ENCODE results near the gene ADRA2B. TPM values are rescaled to one million over a fixed set of nuclear protein-coding genes. Genes with fewer than 3 reads are reported as not detected.

ADRA2B gene
- total RNA-seq, 4 donors from 2014 or later, result 0.28 to 0.67 (median 0.53) TPM; not detected in 1

- TF ChIP-seq, protein P1, sequence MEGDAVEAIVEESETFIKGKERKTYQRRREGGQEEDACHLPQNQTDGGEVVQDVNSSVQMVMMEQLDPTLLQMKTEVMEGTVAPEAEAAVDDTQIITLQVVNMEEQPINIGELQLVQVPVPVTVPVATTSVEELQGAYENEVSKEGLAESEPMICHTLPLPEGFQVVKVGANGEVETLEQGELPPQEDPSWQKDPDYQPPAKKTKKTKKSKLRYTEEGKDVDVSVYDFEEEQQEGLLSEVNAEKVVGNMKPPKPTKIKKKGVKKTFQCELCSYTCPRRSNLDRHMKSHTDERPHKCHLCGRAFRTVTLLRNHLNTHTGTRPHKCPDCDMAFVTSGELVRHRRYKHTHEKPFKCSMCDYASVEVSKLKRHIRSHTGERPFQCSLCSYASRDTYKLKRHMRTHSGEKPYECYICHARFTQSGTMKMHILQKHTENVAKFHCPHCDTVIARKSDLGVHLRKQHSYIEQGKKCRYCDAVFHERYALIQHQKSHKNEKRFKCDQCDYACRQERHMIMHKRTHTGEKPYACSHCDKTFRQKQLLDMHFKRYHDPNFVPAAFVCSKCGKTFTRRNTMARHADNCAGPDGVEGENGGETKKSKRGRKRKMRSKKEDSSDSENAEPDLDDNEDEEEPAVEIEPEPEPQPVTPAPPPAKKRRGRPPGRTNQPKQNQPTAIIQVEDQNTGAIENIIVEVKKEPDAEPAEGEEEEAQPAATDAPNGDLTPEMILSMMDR (IDR thresholded peaks at IDR 0.05), result no peak
- no peak for TF ChIP-seq POLR2A (IDR thresholded peaks at IDR 0.05)
- Histone ChIP-seq H3K9me3 (no peaks in the 10 kb centered on the region), H3K4me1 (no peaks in the 10 kb centered on the region), H3K4me3 (no peak overlapping the region), H3K36me3 (no peaks in the 10 kb centered on the region), H3K27me3 (no peaks in the 10 kb centered on the region), H3K27ac (no peak overlapping the region)
- DNase-seq, result no peak
Observed at GRCh38 chr2:96131152-96131812, 14.9 kb upstream of the ADRA2B start.

GRCh38 chr2:96130483-96130882 is 14.1 kb upstream of the ADRA2B start:
- Histone ChIP-seq H3K36me3 (no peaks in the 10 kb centered on the region), H3K4me1 (no peaks in the 10 kb centered on the region), H3K27me3 (no peaks in the 10 kb centered on the region), H3K9me3 (no peaks in the 10 kb centered on the region), H3K4me3 (no peak overlapping the region), H3K27ac (no peak overlapping the region)
- TF ChIP-seq POLR2A (IDR thresholded peaks at IDR 0.05), result no peak
- TF ChIP-seq, protein P1 (IDR thresholded peaks at IDR 0.05), result no peak
- DNase-seq, result no peak

GRCh38 chr2:96129528-96130120 is 13.3 kb upstream of the ADRA2B start:
- TF ChIP-seq POLR2A (IDR thresholded peaks at IDR 0.05), result no peak
- TF ChIP-seq, protein P1 (IDR thresholded peaks at IDR 0.05), result no peak
- no peak overlapping the region for H3K27ac ChIP-seq
- DNase-seq, result no peak
- H3K4me3 ChIP-seq, result no peak overlapping the region
- no peaks in the 10 kb centered on the region for H3K9me3 ChIP-seq
- no peaks in the 10 kb centered on the region for H3K27me3 ChIP-seq
- no peaks in the 10 kb centered on the region for H3K36me3 ChIP-seq
- no peaks in the 10 kb centered on the region for H3K4me1 ChIP-seq

GRCh38 chr2:96128456-96128855 is 12.1 kb upstream of the ADRA2B start:
- Histone ChIP-seq H3K27me3 (no peaks in the 10 kb centered on the region), H3K4me1 (no peaks in the 10 kb centered on the region), H3K9me3 (no peaks in the 10 kb centered on the region), H3K36me3 (no peaks in the 10 kb centered on the region), H3K27ac (no peak overlapping the region), H3K4me3 (no peak overlapping the region)
- DNase-seq, result no peak
- no peak for TF ChIP-seq POLR2A (IDR thresholded peaks at IDR 0.05)
- TF ChIP-seq, protein P1 (IDR thresholded peaks at IDR 0.05), result no peak

- Histone ChIP-seq H3K27ac (no peak overlapping the region), H3K27me3 (no peaks in the 10 kb centered on the region), H3K9me3 (no peaks in the 10 kb centered on the region), H3K4me1 (no peaks in the 10 kb centered on the region), H3K36me3 (no peaks in the 10 kb centered on the region), H3K4me3 (no peak overlapping the region)
- DNase-seq, result no peak
- TF ChIP-seq, protein P1 (IDR thresholded peaks at IDR 0.05), result no peak
- TF ChIP-seq POLR2A (IDR thresholded peaks at IDR 0.05), result no peak
Observed at GRCh38 chr2:96124406-96125265, 8.3 kb upstream of the ADRA2B start.

Measured in Peyer's patch (tissue), 4 donors.